HG02943 (cell line): ENCODE measurements around the gene ERICH4.
"Not testable (repeated sequence)": the region's sequence is repeated elsewhere in the genome, so short reads cannot be mapped to it uniquely, and the experiment has no call there.

Experiments used
- ATAC-seq: cut with Tn5 transposase; IDR thresholded peaks from one replicate; pipeline ENCODE4 v1.9.1; 2021; ENCODE audit warnings: mild to moderate bottlenecking, low read depth, moderate library complexity; ENCODE audit not compliant: unreplicated experiment

The ERICH4 gene

GRCh38 chr19:41433171-41433570 is 9.8 kb upstream of the ERICH4 start:
- no peak for ATAC-seq

DNA sequence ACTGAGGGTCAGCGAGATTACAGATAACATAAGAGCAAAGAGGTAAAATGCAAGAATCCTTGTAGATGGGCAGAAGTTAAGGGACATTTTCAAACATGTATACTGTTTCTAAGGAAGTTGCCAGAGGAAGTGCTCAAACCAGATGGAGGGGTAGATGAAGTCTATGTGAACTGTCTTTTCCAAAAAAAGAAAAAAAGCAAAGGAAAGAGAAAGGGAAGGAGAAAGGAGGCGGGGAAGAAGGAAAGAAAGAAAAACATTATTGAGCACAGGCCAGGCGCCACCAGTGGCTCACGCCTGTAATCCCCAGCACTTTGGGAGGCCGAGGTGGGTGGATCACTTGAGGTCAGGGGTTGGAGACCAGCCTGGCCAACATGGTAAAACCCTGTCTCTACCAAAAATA is 8.5 kb upstream of the ERICH4 start:
- no peak for ATAC-seq

- ATAC-seq = not testable (repeated sequence)
These were observed 7.6 kb upstream of the ERICH4 start for GRCh38 chr19:41435376-41435775.

DNA sequence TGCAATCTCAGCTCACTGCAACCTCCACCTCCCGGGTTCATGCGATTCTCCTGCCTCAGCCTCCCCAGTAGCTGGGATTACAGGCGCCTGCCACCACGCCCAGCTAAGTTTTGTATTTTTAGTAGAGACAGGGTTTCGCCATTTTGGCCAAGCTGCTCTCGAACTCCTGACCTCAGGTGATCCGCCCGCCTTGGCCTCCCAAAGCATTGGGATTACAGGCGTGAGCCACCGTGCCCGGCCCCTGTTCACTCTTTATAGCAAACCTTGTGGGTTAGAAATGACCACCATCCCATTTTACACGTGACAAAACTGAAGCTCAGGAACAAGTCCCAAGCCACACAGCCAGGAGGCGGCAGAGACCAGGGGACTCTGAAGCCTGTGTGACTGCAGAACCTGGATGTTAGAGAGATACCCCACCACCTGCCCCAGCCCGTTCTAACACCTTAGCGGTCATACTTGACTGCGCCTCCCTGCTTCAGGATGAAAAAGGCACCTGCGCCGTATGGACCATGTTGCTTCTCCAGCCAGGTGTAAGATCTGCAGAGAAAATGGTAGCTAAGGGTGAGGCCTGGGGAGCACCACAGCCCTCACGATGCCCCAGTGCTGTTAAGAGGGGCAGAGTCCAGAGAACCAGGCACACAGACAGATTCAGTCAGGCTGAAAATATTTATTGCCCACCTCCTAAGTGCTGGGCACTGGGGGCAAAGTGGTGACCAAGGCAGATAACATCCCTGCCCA is 6.9 kb upstream of the ERICH4 start:
- ATAC-seq = no peak

- no peak for ATAC-seq
These were observed 6.3 kb upstream of the ERICH4 start for GRCh38 chr19:41436674-41436951.

GRCh38 chr19:41437944-41438574 is 4.9 kb upstream of the ERICH4 start:
- ATAC-seq = no peak

GRCh38 chr19:41439441-41440222 is 3.3 kb upstream of the ERICH4 start, which contains the start of gene DMAC2:
DMAC2 (minus strand) TSS chr19:41439912; CDS start chr19:41439899, 13 bp downstream.
- peak; percentile 88 for ATAC-seq

GRCh38 chr19:41441321-41441945 is 1.5 kb upstream of the ERICH4 start:
- ATAC-seq = no peak

GRCh38 chr19:41443813-41444455 is 978 bp downstream of the ERICH4 start:
- no peak for ATAC-seq

- ATAC-seq = no peak
These were observed 2.6 kb downstream of the ERICH4 start for GRCh38 chr19:41445575-41445974.

GRCh38 chr19:41447732-41448332 is 4.9 kb downstream of the ERICH4 start:
- ATAC-seq = no peak

GRCh38 chr19:41449079-41449864 is 6.3 kb downstream of the ERICH4 start:
- no peak for ATAC-seq

DNA sequence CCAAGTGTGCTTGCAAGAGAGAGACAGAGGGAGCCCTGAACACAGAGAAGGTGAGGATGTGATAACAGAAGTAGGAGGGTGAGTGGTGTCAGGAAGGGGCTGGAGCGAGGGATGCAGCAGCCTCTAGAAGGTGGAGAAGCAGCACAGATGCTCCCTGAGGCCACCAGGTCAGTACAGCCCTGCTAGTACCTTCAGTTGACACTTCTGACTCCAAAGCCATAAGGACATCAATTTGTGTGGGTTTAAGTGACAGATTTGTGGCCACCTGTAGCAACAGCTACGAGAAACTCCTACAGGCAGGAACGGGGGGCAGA is 6.9 kb downstream of the ERICH4 start:
- ATAC-seq = no peak

DNA sequence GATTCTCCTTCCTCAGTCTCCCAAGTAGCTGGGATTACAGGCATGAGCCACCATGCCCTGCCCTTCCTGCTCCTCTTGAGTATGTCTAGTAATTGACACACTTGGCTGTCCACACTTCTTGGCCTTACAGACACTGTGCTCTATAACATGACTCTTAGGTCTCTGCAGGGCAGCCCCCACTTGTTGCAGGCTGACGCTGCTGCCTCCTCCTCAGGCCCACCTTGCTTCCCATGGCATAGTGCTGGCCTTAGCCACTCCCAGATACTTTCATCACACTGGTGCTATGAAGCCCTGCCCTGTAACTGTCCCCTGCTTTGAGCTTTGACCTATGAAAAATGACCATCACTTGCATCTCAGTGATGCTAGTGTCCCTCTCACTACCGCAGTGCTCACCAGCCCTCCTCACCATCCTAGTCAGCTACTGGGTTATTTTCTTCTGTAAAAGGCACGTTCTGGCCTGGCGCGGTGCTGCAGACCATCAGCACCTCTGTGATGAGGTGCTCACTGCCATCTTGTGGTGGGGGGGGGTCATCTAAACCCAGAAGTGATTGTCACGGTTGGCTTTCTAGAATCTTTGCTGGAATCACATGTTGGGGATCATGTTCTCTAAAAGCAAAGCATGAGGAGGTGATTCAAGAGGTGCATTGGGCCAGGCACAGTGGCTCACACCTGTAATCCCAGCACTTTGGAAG is 9.8 kb downstream of the ERICH4 start:
- ATAC-seq = no peak

DNA sequence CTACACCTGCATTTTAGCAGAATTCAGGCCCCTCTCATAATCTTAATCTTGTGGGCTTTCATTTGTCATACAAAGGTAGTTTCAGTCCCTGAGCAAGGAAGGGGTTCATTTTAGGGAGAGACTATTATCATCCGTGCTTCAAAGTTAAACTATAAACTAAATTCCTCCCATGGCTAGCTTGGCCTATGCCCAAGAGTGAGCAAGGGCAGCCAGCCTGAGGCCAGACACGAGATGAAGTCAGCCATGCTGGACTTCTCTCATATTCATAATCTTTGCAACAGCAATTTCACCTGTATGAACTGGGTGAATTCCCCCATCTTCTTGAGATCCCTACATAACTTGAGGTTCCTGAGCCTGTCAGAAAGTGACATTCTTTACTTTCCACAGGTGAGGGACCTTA is 13.0 kb downstream of the ERICH4 start:
- ATAC-seq = no peak

GRCh38 chr19:41456342-41456918 is 13.5 kb downstream of the ERICH4 start:
- no peak for ATAC-seq

DNA sequence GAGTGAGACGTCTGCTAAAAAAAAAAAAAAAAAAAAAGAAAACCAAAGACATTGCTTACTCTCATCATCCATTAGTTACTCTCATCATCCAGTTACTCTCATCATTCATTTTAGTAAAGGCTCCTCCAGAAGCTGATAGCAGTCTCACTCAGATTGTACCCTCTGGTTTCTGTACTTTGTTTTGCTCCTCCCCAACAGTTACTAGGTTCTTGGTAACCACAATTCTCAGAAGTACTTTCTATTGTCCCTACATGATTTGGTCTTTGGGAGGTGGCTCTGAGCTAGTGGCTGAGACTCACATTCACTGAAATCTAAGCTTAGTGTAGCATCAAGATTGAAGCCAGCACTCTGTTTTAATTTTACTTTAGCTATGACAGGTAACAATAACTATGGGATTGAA is 14.3 kb downstream of the ERICH4 start:
- no peak for ATAC-seq

DNA sequence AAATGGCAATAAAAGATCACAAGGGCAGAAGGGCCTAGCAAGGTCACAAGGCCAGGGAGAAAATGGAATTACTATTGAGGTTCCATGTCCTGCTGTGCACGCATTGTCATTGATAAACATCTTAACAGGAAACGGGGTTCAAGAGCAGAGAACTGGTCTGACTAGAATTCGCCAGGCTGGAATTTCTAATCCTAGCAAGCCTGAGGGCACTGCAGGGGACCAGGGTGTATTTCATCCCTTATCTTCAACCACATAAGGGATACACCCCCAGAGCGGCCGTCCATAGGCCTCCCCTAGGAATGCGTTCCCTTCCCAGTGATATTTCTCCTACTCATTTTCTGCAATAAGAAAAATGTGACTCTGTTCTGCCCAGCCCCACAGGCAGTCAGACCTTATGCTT is 19.5 kb downstream of the ERICH4 start:
- no peak for ATAC-seq
